ENCODE measurements around the gene FAM72B.
"Not testable (repeated sequence)": the region's sequence is repeated elsewhere in the genome, so short reads cannot be mapped to it uniquely, and the experiment has no call there.

GRCh38 chr1:121215699-121216417, 31.7 kb upstream of the FAM72B start:
- TF ChIP-seq POLR2A, POLR2AphosphoS5, SPI1 (IDR thresholded peaks at IDR 0.05; ENCODE audit: low read depth, low read length): not testable (repeated sequence)
